GM21576 (cell line): ENCODE data around the gene AP5S1.
A peak's percentile ranks its signal among the peaks of the same experiment; 100 is the strongest.
"Not testable (repeated sequence)": the region's sequence is repeated elsewhere in the genome, so short reads cannot be mapped to it uniquely, and the experiment has no call there.

Experiments
- ATAC-seq: cut with Tn5 transposase; IDR thresholded peaks from one replicate; pipeline ENCODE4 v1.9.1; 2021; ENCODE audit warnings: mild to moderate bottlenecking, moderate library complexity; ENCODE audit not compliant: unreplicated experiment

The AP5S1 gene

DNA sequence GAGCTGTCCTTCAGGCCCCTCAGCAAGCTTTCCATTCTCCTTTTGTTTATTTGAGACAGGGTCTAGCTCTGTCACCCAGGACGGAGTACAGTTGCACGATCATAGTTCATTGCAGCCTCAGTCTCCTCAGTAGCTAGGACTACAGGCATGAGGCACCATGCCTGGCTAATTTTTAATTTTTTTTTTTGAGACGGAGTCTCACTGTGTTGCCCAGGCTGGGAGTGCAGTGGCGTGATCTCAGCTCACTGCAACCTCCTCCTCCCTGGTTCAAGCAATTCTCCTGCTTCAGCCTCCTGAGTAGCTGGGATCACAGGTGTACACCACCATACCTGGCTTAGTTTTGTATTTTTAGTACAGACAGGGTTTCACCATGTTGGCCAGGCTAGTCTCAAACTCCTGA lies 31.1 kb upstream of the AP5S1 start:
- not testable (repeated sequence) for ATAC-seq

GRCh38 chr20:3794168-3794567 lies 26.2 kb upstream of the AP5S1 start:
- not testable (repeated sequence) for ATAC-seq

DNA sequence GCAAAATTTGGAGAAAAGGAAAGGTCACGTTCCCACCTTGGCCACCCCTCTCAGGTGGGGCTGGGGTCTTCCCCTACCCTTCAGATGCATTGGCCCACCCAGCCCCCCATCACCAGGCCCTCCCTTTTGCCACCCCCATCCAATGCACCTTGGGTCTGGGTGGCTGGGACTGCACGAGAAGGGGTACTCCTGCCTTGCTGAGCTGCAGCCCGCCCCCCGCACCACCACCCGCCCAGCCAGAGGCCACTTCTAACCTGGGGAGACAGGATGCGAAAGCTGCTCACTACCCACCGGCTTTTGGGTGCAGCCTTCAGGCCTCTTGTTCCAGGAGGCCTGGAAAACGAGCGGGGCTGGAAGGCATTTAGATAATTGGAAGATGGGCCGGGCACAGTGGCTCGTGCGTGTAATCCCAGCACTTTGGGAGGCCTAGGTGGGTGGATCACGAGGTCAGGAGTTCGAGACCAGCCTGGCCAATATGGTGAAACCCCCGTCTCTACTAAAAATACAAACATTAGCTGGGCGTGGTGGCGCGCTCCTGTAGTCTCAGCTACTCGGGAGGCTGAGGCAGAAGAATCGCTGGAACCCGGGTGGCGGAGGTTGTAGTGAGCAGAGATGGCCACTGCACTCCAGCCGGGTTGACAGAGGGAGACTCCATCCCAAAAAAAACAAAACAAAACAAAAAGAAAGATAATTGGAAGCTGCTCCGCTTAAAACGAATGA lies 25.5 kb upstream of the AP5S1 start:
- ATAC-seq, result no peak

- peak; percentile 62 for ATAC-seq
Observed at GRCh38 chr20:3795511-3796468, 24.6 kb upstream of the AP5S1 start, which contains the start of gene CDC25B. Gene CDC25B (plus strand): TSS chr20:3796310. CDS start chr20:3796532, 222 bp downstream.

DNA sequence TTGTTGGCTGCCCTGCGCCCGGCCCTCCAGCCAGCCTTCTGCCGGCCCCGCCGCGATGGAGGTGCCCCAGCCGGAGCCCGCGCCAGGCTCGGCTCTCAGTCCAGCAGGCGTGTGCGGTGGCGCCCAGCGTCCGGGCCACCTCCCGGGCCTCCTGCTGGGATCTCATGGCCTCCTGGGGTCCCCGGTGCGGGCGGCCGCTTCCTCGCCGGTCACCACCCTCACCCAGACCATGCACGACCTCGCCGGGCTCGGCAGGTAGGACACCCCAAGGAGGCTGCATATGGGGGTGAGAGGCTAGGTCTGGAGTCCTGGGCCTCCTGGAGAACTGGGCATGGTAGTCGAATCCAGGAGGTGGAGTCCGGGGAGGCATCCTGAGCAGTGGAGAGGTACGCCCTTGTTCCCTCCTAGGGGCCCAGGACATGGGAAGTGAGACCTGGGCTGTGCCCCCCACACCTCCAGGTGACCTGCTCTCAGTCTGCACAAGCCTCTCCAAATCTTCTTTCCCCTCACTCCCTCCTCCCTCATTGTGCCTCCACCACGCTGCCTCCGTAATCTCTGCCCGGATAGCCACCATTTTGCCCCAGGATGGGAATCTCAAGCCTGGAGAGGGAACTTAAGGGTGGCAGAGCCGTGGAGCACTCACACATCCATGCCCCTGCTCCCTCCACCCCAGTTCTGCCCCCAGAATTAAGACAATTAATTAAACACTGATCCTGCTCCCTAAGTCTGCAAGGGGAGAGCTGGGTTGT lies 23.7 kb upstream of the AP5S1 start:
- no peak for ATAC-seq

DNA sequence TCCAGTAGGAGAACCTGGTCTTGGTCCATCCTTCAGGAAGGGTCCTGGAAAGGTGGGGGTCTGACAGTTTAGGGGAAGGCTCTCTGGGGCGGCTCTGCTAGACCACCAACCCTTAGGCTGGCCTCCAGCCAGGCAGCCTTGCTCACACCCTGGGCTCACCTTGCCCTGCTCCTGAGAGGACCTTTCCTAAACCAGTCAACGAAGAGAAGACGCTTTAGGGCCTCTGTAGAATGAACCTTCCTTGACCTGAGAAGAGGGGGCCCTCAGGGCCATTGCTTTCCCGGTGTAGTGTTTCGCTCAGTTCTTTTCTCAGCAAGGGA lies 23.2 kb upstream of the AP5S1 start:
- ATAC-seq, result no peak

GRCh38 chr20:3797592-3798372 lies 22.6 kb upstream of the AP5S1 start:
- no peak for ATAC-seq

DNA sequence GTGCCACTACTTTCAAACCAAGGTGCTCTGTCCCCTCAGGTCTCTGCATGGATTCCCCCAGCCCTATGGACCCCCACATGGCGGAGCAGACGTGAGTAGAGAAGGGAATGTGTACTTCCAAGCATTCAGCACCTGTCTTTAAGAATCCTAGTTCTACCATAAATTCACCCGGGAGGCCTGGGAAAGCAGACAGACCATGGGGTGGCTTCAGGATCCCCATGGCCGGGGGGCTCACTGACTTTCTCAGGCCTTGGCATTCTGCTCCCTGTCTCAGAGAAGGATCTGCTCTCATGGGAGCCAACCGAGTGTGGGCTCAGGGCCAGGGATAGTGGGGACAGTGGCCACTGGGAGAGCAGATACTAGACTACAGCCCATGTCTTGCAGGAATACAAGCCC lies 22.0 kb upstream of the AP5S1 start:
- ATAC-seq, result no peak

DNA sequence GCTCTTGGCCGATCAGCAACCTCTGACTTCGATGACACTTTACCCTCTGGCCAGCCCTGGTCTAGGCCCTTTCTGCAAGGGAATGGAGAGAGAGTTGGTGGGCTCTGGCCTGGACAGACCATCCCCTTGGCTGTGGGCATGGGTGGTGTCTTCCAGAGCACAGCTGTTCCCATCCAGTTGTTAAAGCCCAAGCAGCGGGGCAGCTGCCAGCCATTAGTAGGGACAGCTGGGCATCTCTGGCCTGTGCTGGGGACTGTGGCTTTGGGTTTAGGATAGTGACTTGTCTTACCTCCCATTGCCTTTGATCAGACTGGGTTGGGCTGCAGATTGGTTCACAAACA lies 21.5 kb upstream of the AP5S1 start:
- ATAC-seq, result no peak

GRCh38 chr20:3800256-3800877 lies 20.0 kb upstream of the AP5S1 start:
- ATAC-seq, result no peak

GRCh38 chr20:3800878-3801260 lies 19.5 kb upstream of the AP5S1 start:
- ATAC-seq, result no peak

DNA sequence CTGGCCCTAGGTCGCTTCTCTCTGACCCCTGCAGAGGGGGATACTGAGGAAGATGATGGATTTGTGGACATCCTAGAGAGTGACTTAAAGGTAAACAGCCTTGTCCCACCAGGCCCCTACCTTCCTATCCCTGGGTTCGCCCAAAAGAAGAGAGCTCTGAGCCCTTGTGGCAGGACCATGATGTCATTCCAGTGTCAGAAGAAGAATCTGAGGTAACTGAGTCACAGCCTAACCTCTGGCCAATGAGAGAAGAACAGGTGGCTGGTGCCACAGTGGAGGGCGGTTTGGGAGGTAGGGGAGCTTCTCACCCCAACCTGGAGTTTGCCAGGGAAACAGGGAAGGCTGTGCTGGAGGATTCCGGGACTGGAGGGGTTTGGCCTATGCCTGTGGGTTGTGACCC lies 19.0 kb upstream of the AP5S1 start:
- ATAC-seq, result no peak

- ATAC-seq, result no peak
Observed at GRCh38 chr20:3801846-3802245, 18.5 kb upstream of the AP5S1 start.

GRCh38 chr20:3802524-3803239 lies 17.7 kb upstream of the AP5S1 start:
- ATAC-seq, result no peak

GRCh38 chr20:3803289-3803688 lies 17.1 kb upstream of the AP5S1 start:
- no peak for ATAC-seq

DNA sequence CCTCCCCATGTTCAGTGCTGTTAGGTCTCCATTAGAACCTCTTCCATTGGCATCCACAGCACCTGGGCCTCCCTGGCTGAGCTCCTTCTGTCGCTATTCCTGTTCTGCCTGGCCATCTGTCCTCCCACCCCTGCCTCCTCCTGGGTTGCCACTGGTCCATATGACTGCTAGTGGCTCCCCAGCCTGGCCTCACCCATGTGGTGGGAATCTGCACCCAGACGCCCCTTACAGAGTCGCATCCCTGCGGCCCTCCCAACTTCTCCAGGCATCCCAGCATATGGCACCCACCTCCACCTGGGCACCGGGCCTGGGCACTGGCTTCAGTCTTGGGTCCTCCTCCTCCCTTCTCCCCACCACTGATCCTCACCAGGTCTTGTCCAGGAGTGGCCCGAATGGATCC lies 16.5 kb upstream of the AP5S1 start:
- ATAC-seq, result no peak

DNA sequence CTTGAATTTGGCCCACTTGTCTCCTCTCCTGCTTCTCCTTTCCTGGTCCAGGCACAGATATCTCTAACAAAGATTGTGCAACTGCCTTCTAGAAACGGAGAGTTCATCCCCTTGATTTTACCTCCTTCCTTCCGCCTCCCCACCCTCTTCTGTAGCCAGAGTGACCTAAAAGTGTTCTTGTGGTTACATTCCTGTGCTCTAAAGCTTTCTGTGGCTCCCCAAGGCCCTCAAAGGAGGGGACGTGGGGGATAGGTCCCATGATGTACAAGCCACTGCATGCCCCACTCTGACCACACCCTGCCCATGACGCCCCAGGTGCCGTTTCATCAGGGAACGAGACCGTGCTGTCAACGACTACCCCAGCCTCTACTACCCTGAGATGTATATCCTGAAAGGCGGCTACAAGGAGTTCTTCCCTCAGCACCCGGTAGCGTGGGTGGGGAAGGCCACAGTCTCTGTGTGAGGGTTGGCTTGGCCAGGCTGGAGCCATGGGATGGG lies 16.0 kb upstream of the AP5S1 start:
- ATAC-seq, result no peak

DNA sequence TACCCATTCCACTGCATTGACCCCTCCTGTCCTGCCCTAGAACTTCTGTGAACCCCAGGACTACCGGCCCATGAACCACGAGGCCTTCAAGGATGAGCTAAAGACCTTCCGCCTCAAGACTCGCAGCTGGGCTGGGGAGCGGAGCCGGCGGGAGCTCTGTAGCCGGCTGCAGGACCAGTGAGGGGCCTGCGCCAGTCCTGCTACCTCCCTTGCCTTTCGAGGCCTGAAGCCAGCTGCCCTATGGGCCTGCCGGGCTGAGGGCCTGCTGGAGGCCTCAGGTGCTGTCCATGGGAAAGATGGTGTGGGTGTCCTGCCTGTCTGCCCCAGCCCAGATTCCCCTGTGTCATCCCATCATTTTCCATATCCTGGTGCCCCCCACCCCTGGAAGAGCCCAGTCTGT lies 15.6 kb upstream of the AP5S1 start:
- ATAC-seq, result no peak

DNA sequence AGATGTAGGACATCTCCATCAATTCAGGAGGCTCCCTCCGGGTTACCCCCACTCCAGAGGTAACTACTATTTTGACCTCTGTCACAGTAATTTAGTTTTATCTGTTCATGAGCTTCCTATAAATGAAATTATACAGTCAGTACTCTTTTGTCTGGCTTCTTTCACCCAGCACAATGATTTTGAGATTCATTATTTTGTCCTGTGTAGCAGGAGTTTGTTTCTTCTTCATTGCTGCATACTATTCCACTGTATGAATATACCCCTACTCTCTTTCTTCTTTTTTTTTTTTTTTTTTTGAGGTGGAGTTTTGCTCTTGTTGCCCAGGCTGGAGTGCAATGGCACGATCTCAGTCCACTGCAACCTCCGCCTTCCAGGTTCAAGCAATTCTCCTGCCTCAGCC lies 11.8 kb upstream of the AP5S1 start:
- ATAC-seq, result no peak
